ENCODE measurements around the gene CDK2AP2.
"Not testable (repeated sequence)": the region's sequence is repeated elsewhere in the genome, so short reads cannot be mapped to it uniquely, and the experiment has no call there.

The CDK2AP2 gene

GRCh38 chr11:67548555-67549110, 40.7 kb upstream of the CDK2AP2 start:
- TF ChIP-seq ZFP3 (CRISPR knock-in tag; IDR thresholded peaks at IDR 0.05) (no peak), PPARA (CRISPR knock-in tag; IDR thresholded peaks at IDR 0.05; ENCODE audit: borderline replicate concordance) (no peak), SNAI2 (CRISPR knock-in tag; IDR thresholded peaks at IDR 0.05) (no peak), ZC3H10 (CRISPR knock-in tag; IDR thresholded peaks at IDR 0.05) (no peak), ZFP30 (CRISPR knock-in tag; IDR thresholded peaks at IDR 0.05) (no peak), OSR1 (CRISPR knock-in tag; IDR thresholded peaks at IDR 0.05) (no peak), ZNF8 (CRISPR knock-in tag; IDR thresholded peaks at IDR 0.05) (no peak), BACH2 (CRISPR knock-in tag; IDR thresholded peaks at IDR 0.05; ENCODE audit: borderline replicate concordance) (no peak), POU6F1 (CRISPR knock-in tag; IDR thresholded peaks at IDR 0.05; ENCODE audit: borderline replicate concordance, low read depth) (no peak), TOX (CRISPR knock-in tag; IDR thresholded peaks at IDR 0.05; ENCODE audit: borderline replicate concordance) (no peak), CSRNP3 (CRISPR knock-in tag; IDR thresholded peaks at IDR 0.05) (no peak), ZNF565 (CRISPR knock-in tag; conservative IDR thresholded peaks at IDR 0.05; ENCODE audit: low read depth) (no peak)
- TF ChIP-seq, protein P1, sequence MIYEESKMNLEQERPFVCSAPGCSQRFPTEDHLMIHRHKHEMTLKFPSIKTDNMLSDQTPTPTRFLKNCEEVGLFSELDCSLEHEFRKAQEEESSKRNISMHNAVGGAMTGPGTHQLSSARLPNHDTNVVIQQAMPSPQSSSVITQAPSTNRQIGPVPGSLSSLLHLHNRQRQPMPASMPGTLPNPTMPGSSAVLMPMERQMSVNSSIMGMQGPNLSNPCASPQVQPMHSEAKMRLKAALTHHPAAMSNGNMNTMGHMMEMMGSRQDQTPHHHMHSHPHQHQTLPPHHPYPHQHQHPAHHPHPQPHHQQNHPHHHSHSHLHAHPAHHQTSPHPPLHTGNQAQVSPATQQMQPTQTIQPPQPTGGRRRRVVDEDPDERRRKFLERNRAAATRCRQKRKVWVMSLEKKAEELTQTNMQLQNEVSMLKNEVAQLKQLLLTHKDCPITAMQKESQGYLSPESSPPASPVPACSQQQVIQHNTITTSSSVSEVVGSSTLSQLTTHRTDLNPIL (CRISPR knock-in tag; IDR thresholded peaks at IDR 0.05; ENCODE audit: low read depth) = no peak
- TF ChIP-seq, protein P2, sequence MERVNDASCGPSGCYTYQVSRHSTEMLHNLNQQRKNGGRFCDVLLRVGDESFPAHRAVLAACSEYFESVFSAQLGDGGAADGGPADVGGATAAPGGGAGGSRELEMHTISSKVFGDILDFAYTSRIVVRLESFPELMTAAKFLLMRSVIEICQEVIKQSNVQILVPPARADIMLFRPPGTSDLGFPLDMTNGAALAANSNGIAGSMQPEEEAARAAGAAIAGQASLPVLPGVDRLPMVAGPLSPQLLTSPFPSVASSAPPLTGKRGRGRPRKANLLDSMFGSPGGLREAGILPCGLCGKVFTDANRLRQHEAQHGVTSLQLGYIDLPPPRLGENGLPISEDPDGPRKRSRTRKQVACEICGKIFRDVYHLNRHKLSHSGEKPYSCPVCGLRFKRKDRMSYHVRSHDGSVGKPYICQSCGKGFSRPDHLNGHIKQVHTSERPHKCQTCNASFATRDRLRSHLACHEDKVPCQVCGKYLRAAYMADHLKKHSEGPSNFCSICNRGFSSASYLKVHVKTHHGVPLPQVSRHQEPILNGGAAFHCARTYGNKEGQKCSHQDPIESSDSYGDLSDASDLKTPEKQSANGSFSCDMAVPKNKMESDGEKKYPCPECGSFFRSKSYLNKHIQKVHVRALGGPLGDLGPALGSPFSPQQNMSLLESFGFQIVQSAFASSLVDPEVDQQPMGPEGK (CRISPR knock-in tag; IDR thresholded peaks at IDR 0.05; ENCODE audit: borderline replicate concordance) = no peak
- TF ChIP-seq, protein P3, sequence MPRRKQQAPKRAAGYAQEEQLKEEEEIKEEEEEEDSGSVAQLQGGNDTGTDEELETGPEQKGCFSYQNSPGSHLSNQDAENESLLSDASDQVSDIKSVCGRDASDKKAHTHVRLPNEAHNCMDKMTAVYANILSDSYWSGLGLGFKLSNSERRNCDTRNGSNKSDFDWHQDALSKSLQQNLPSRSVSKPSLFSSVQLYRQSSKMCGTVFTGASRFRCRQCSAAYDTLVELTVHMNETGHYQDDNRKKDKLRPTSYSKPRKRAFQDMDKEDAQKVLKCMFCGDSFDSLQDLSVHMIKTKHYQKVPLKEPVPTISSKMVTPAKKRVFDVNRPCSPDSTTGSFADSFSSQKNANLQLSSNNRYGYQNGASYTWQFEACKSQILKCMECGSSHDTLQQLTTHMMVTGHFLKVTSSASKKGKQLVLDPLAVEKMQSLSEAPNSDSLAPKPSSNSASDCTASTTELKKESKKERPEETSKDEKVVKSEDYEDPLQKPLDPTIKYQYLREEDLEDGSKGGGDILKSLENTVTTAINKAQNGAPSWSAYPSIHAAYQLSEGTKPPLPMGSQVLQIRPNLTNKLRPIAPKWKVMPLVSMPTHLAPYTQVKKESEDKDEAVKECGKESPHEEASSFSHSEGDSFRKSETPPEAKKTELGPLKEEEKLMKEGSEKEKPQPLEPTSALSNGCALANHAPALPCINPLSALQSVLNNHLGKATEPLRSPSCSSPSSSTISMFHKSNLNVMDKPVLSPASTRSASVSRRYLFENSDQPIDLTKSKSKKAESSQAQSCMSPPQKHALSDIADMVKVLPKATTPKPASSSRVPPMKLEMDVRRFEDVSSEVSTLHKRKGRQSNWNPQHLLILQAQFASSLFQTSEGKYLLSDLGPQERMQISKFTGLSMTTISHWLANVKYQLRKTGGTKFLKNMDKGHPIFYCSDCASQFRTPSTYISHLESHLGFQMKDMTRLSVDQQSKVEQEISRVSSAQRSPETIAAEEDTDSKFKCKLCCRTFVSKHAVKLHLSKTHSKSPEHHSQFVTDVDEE (CRISPR knock-in tag; IDR thresholded peaks at IDR 0.05) = no peak
- ATAC-seq = no peak

- ATAC-seq = not testable (repeated sequence)
Measured at GRCh38 chr11:67548112-67548511, 40.1 kb upstream of the CDK2AP2 start.

GRCh38 chr11:67545280-67545679, 37.3 kb upstream of the CDK2AP2 start:
- ATAC-seq = no peak
- TF ChIP-seq TCF4 (CRISPR knock-in tag; IDR thresholded peaks at IDR 0.05; ENCODE audit: borderline replicate concordance) (no peak), TOX (CRISPR knock-in tag; IDR thresholded peaks at IDR 0.05; ENCODE audit: borderline replicate concordance) (no peak), ZNF565 (CRISPR knock-in tag; conservative IDR thresholded peaks at IDR 0.05; ENCODE audit: low read depth) (no peak), ISL1 (CRISPR knock-in tag; IDR thresholded peaks at IDR 0.05) (no peak), ZNF8 (CRISPR knock-in tag; IDR thresholded peaks at IDR 0.05) (no peak), ZC3H10 (CRISPR knock-in tag; IDR thresholded peaks at IDR 0.05) (no peak), RARB (CRISPR knock-in tag; IDR thresholded peaks at IDR 0.05) (no peak), GLIS3 (CRISPR knock-in tag; IDR thresholded peaks at IDR 0.05) (no peak), ARNTL (CRISPR knock-in tag; IDR thresholded peaks at IDR 0.05; ENCODE audit: borderline replicate concordance, low read depth) (no peak), CSDC2 (CRISPR knock-in tag; IDR thresholded peaks at IDR 0.05) (no peak)
- TF ChIP-seq, protein P2 (CRISPR knock-in tag; IDR thresholded peaks at IDR 0.05; ENCODE audit: borderline replicate concordance) = no peak
- TF ChIP-seq, protein P1 (CRISPR knock-in tag; IDR thresholded peaks at IDR 0.05; ENCODE audit: low read depth) = no peak

Measured in SK-N-SH treated with all-trans-retinoic acid at 6 μM for 48 hours (cell line).